Stomach (tissue), 4 donors: Measurements from ENCODE around the gene OGG1.

ENCODE experiments used
- EP300 ChIP-seq: sonication (generic); formaldehyde crosslinking; IDR thresholded peaks from one replicate; pipeline ENCODE4 v1.6.1; 2017; ENCODE audit warnings: antibody characterized with exemption
- POLR2A ChIP-seq, 4 donors: fragments of 450-650 bp; IDR thresholded peaks; one replicate each; pipeline ENCODE4 v1.6.1; 2016; ENCODE audit warnings: antibody characterized with exemption in 4 of 4, control low read depth in 2 of 4, mild to moderate bottlenecking in 1 of 4, moderate library complexity in 1 of 4

- TF ChIP-seq EP300 (no peak), POLR2A (IDR thresholded peaks at IDR 0.05) (no peak)
These were observed 16.1 kb downstream of the OGG1 start for GRCh38 chr3:9765865-9766264.
